Choroid plexus epithelial cell (primary cell): ENCODE data around the gene POLR3K.
"Not testable (repeated sequence)": the region's sequence is repeated elsewhere in the genome, so short reads cannot be mapped to it uniquely, and the experiment has no call there.

Experiments
- DNase-seq: peaks from one replicate; pipeline ENCODE4 v3.0.0-alpha.2; 2010; ENCODE audit warnings: low read depth
- H3K4me3 ChIP-seq: 2 replicates; pipeline ENCODE4 v1.5.1; 2011; ENCODE audit warnings: low read depth, mild to moderate bottlenecking, control low read depth, low read length, moderate library complexity
- CTCF ChIP-seq: conservative IDR thresholded peaks from 2 replicates; pipeline ENCODE4 v1.5.1; 2011; ENCODE audit warnings: low read depth, mild to moderate bottlenecking, control low read depth, inconsistent platforms, low read length, moderate library complexity

POLR3K gene

GRCh38 chr16:41439-42068, 11.9 kb downstream of the POLR3K start:
- no peak for TF ChIP-seq CTCF
- H3K4me3 ChIP-seq = no peak overlapping the region
- DNase-seq = no peak

- no peak overlapping the region for H3K4me3 ChIP-seq
- no peak for DNase-seq
- no peak for TF ChIP-seq CTCF
Observed at GRCh38 chr16:38941-39892, 14.2 kb downstream of the POLR3K start.

- DNase-seq = not testable (repeated sequence)
Observed at GRCh38 chr16:38206-38605, 15.2 kb downstream of the POLR3K start.

GRCh38 chr16:37511-37910, 15.9 kb downstream of the POLR3K start:
- TF ChIP-seq CTCF = no peak
- no peak overlapping the region for H3K4me3 ChIP-seq
- DNase-seq = peak; percentile 50

More at GRCh38 chr16:38206-38605, 15.2 kb downstream of the POLR3K start:
- not testable (repeated sequence) for H3K4me3 ChIP-seq

- no peak for DNase-seq
- no peak overlapping the region for H3K4me3 ChIP-seq
Observed at GRCh38 chr16:36336-36984, 16.9 kb downstream of the POLR3K start.

GRCh38 chr16:35678-36305, 17.6 kb downstream of the POLR3K start:
- TF ChIP-seq CTCF = no peak
- DNase-seq = no peak
- no peak overlapping the region for H3K4me3 ChIP-seq

More at GRCh38 chr16:36336-36984, 16.9 kb downstream of the POLR3K start:
- TF ChIP-seq CTCF = no peak
